H1 (cell line): ENCODE data around the gene DNAJC2. TPM values are rescaled to one million over a fixed set of nuclear protein-coding genes. Genes with fewer than 3 reads are reported as not detected.

Experiments
- ASH2L ChIP-seq: fragments of 200-600, 300-600 bp; sonication (generic); IDR thresholded peaks from one replicate; pipeline ENCODE4 v1.7.1; 2017; ENCODE audit warnings: low read length
- BACH1 ChIP-seq: IDR thresholded peaks from 2 replicates; pipeline ENCODE4 v1.6.1; 2012; ENCODE audit warnings: low read length, improper control_type of control experiment
- BCL11A ChIP-seq, 2 experiments: IDR thresholded peaks; one replicate each; pipeline ENCODE4 v1.6.1; 2011; ENCODE audit warnings: low read depth in 2 of 2, low read length in 2 of 2, mild to moderate bottlenecking in 2 of 2
- CBX5 ChIP-seq: fragments of 300-800, 300-1000 bp; sonication (generic); IDR thresholded peaks from 2 replicates; pipeline ENCODE4 v1.7.1; 2016; ENCODE audit warnings: antibody characterized with exemption, low read length, low read depth
- GABPA ChIP-seq: IDR thresholded peaks from 2 replicates; pipeline ENCODE4 v1.6.1; 2011; ENCODE audit warnings: mild to moderate bottlenecking, low read length, moderate library complexity, borderline replicate concordance; ENCODE audit not compliant: insufficient read depth
- GTF2F1 ChIP-seq: IDR thresholded peaks from 2 replicates; pipeline ENCODE4 v1.6.1; 2012; ENCODE audit warnings: low read depth, low read length, improper control_type of control experiment, borderline replicate concordance
- HDAC2 ChIP-seq, 2 experiments: fragments of 300-600 bp in 1 of 2; sonication (generic) in 1 of 2; IDR thresholded peaks; 2 replicates each; pipeline ENCODE4 v1.6.1; 2011 to 2012; ENCODE audit warnings: low read depth in 2 of 2, low read length in 2 of 2, mild to moderate bottlenecking in 2 of 2, moderate library complexity in 2 of 2, borderline replicate concordance in 1 of 2, inconsistent platforms in 1 of 2
- KDM4A ChIP-seq: IDR thresholded peaks from one replicate; pipeline ENCODE4 v1.7.1; 2012; ENCODE audit warnings: low read depth, mild to moderate bottlenecking, moderate library complexity, low read length, inconsistent platforms; ENCODE audit not compliant: severe bottlenecking
- NRF1 ChIP-seq: IDR thresholded peaks from 2 replicates; pipeline ENCODE4 v1.6.1; 2011; ENCODE audit warnings: mild to moderate bottlenecking, low read depth, low read length, improper control_type of control experiment
- SP1 ChIP-seq: IDR thresholded peaks from 2 replicates; pipeline ENCODE4 v1.6.1; 2011; ENCODE audit warnings: low read depth, low read length
- SRF ChIP-seq: IDR thresholded peaks from 2 replicates; pipeline ENCODE4 v1.6.1; 2011; ENCODE audit warnings: mild to moderate bottlenecking, low read depth, low read length, moderate library complexity
- TAF1 ChIP-seq: IDR thresholded peaks from 2 replicates; pipeline ENCODE4 v1.6.1; 2011; ENCODE audit warnings: mild to moderate bottlenecking, low read depth, low read length
- polyA plus RNA-seq, 7 experiments: library from polyadenylated mRNA; depleted of rRNA in 3 of 7; stranded (reverse) in 5 of 7; unstranded in 2 of 7; fragments of >200 nt in 5 of 7; fragments of 200-250 nt in 2 of 7; gene quantifications; 1 replicate in 5 of 7; 2 replicates in 1 of 7; 4 replicates in 1 of 7; pipeline versions ENCODE4 v1.2.1 to v1.2.3, GENCODE V29; 2011 to 2013; ENCODE audit warnings: missing spikeins in 2 of 7, mixed read lengths in 2 of 7
- total RNA-seq: library from RNA; stranded (reverse); fragmentation: NEBNext Ultra II Directional; extraction: Animal tissue kit (Norgen Biotek cat#: 25700); gene quantifications from 2 replicates; pipeline ENCODE4 v1.2.1, GENCODE V29; 2021

DNAJC2 gene
- total and polyA plus RNA-seq, 2 of the 8 experiments (the other 6 are each of a cell fraction or from before 2014, with no cell fraction given): 9.8 to 42.2 TPM

DNA sequence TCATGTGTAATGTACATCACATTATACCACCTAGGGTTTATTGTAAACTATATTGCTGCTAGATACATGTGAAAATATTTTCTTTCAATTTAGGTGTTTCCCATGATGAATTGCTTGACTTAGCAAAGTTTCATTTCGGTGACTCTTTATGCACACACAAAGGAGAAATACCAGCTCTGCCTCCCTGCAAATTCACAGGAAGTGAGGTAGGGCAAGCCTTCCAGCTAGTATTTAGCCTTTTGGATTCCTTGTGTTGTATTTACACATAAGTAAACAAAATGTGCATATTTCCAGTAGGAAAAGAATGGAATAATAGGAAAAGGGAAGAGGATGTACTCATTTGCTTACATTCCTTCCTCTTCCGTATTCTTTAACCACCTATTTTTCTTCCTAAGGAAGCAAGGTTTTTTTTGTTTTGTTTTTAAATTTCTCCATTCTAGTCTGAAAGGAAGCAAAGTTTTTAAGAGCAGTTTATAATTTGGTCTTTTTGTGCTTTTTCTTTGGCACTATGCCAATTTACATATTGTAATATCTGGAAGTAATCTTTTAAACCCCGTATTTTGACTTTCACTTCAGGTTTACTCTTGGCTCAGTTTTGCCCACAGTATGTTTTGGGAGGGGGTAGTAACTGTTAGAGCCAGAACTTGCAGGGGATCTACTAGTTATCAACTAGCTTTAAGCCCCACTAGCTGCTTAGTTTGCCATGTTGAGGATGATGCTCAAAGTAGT, 36.9 kb downstream of the DNAJC2 start (continued):
- TF ChIP-seq BCL11A (IDR thresholded peaks at IDR 0.05; ENCODE audit: low read depth in 2 of 2, low read length in 2 of 2): no peak
- TF ChIP-seq HDAC2 (IDR thresholded peaks at IDR 0.05; ENCODE audit: borderline replicate concordance in 1 of 2, low read depth in 2 of 2, low read length in 2 of 2): no peak
- no peak for TF ChIP-seq GABPA
- TF ChIP-seq NRF1: no peak
- no peak for TF ChIP-seq GTF2F1
- no peak for TF ChIP-seq ASH2L
- TF ChIP-seq KDM4A: no peak
- no peak for TF ChIP-seq TAF1
- TF ChIP-seq SRF: no peak
- TF ChIP-seq CBX5: no peak
- no peak for TF ChIP-seq SP1
- TF ChIP-seq BACH1: no peak
